Measurements from ENCODE around the gene COG3. TPM values are rescaled to one million over a fixed set of nuclear protein-coding genes. Genes with fewer than 3 reads are reported as not detected.
A peak's percentile ranks its signal among the peaks of the same experiment; 100 is the strongest.

The COG3 gene
- total and polyA plus RNA-seq, 2 of the 13 experiments (the other 11 are each of a cell fraction or from before 2014, with no cell fraction given), result 37.8 to 47.5 TPM

- TF ChIP-seq KIAA2018 (CRISPR knock-in tag; IDR thresholded peaks at IDR 0.05; ENCODE audit: borderline replicate concordance) (no peak), RORA (CRISPR knock-in tag; IDR thresholded peaks at IDR 0.05) (no peak), MTF1 (CRISPR knock-in tag; IDR thresholded peaks at IDR 0.05) (0 out of 2 replicates have a peak, but pooled peaks have one; percentile 27), ZNF331 (CRISPR knock-in tag; IDR thresholded peaks at IDR 0.05) (peak; percentile 12; the same call in 1 of the 2 replicates), AHDC1 (CRISPR knock-in tag; IDR thresholded peaks at IDR 0.05; ENCODE audit: borderline replicate concordance) (peak; percentile 73), RARG (CRISPR knock-in tag; IDR thresholded peaks at IDR 0.05; ENCODE audit: low read depth) (no peak), GFI1 (CRISPR knock-in tag; IDR thresholded peaks at IDR 0.05; ENCODE audit: borderline replicate concordance) (peak; percentile 60; the same call in 1 of the 2 replicates), U2AF2 (IDR thresholded peaks at IDR 0.05; ENCODE audit: low read depth, low read length) (no peak), ZBTB34 (CRISPR knock-in tag; IDR thresholded peaks at IDR 0.05) (no peak), RAD51 (IDR thresholded peaks at IDR 0.05; ENCODE audit: borderline replicate concordance) (no peak), ATF7-NPFF (CRISPR knock-in tag; IDR thresholded peaks at IDR 0.05; ENCODE audit: low read depth) (0 out of 2 replicates have a peak, but pooled peaks have one; percentile 28), ZNF101 (CRISPR knock-in tag; IDR thresholded peaks at IDR 0.05; ENCODE audit: borderline replicate concordance, low read depth) (no peak), TBP (CRISPR knock-in tag; IDR thresholded peaks at IDR 0.05) (no peak)
Observed at GRCh38 chr13:45464687-45465453, at the start of gene COG3 (continued).
